ENCODE data around the gene ERP44.

The ERP44 gene

GRCh38 chr9:100058699-100059579, 39.9 kb downstream of the ERP44 start:
- H3K27ac ChIP-seq (ENCODE audit: low read depth, low read length), result no peak overlapping the region
- no peaks in the 10 kb centered on the region for H3K9me3 ChIP-seq (ENCODE audit: control insufficient read depth in 5 of 5, low read length in 5 of 5)
- H3K4me3 ChIP-seq (ENCODE audit: low read depth in 1 of 5, low read length in 5 of 5), result no peak overlapping the region
- peaks cover 0 to 7% (median 4%) of the 10 kb centered on the region in 5 donors for H3K4me1 ChIP-seq (ENCODE audit: control insufficient read depth in 5 of 5, insufficient read depth in 5 of 5, low read length in 5 of 5)
- no peak overlapping the region for H3K9ac ChIP-seq (ENCODE audit: low read length in 5 of 5)
- no peaks in the 10 kb centered on the region for H3K27me3 ChIP-seq (ENCODE audit: control insufficient read depth in 5 of 5, insufficient read depth in 4 of 5, low read length in 5 of 5)
- H3K36me3 ChIP-seq (ENCODE audit: control insufficient read depth in 5 of 5, insufficient read depth in 5 of 5, low read length in 5 of 5), result peaks cover 3 to 14% (median 10%) of the 10 kb centered on the region in 5 donors

GRCh38 chr9:100057624-100058023, 41.2 kb downstream of the ERP44 start:
- Histone ChIP-seq H3K4me3 (ENCODE audit: low read depth in 1 of 5, low read length in 5 of 5) (no peak overlapping the region), H3K27me3 (ENCODE audit: control insufficient read depth in 5 of 5, insufficient read depth in 4 of 5, low read length in 5 of 5) (no peaks in the 10 kb centered on the region), H3K9ac (ENCODE audit: low read length in 5 of 5) (no peak overlapping the region), H3K36me3 (ENCODE audit: control insufficient read depth in 5 of 5, insufficient read depth in 5 of 5, low read length in 5 of 5) (peaks cover 3 to 21% (median 10%) of the 10 kb centered on the region in 5 donors), H3K9me3 (ENCODE audit: control insufficient read depth in 5 of 5, low read length in 5 of 5) (no peaks in the 10 kb centered on the region), H3K4me1 (ENCODE audit: control insufficient read depth in 5 of 5, insufficient read depth in 5 of 5, low read length in 5 of 5) (no peaks in the 10 kb centered on the region), H3K27ac (ENCODE audit: low read depth, low read length) (no peak overlapping the region)

GRCh38 chr9:100056561-100056960, 42.2 kb downstream of the ERP44 start:
- no peaks in the 10 kb centered on the region for H3K9me3 ChIP-seq (ENCODE audit: control insufficient read depth in 5 of 5, low read length in 5 of 5)
- H3K4me3 ChIP-seq (ENCODE audit: low read depth in 1 of 5, low read length in 5 of 5), result no peak overlapping the region
- H3K4me1 ChIP-seq (ENCODE audit: control insufficient read depth in 5 of 5, insufficient read depth in 5 of 5, low read length in 5 of 5), result no peaks in the 10 kb centered on the region
- H3K36me3 ChIP-seq (ENCODE audit: control insufficient read depth in 5 of 5, insufficient read depth in 5 of 5, low read length in 5 of 5), result peaks cover 5 to 30% (median 13%) of the 10 kb centered on the region in 5 donors
- H3K27me3 ChIP-seq (ENCODE audit: control insufficient read depth in 5 of 5, insufficient read depth in 4 of 5, low read length in 5 of 5), result no peaks in the 10 kb centered on the region
- H3K27ac ChIP-seq (ENCODE audit: low read depth, low read length), result no peak overlapping the region
- H3K9ac ChIP-seq (ENCODE audit: low read length in 5 of 5), result no peak overlapping the region

- Histone ChIP-seq H3K4me3 (ENCODE audit: low read depth in 1 of 5, low read length in 5 of 5) (no peak overlapping the region), H3K9me3 (ENCODE audit: control insufficient read depth in 5 of 5, low read length in 5 of 5) (no peaks in the 10 kb centered on the region), H3K4me1 (ENCODE audit: control insufficient read depth in 5 of 5, insufficient read depth in 5 of 5, low read length in 5 of 5) (no peaks in the 10 kb centered on the region), H3K27ac (ENCODE audit: low read depth, low read length) (no peak overlapping the region), H3K36me3 (ENCODE audit: control insufficient read depth in 5 of 5, insufficient read depth in 5 of 5, low read length in 5 of 5) (peaks cover 10 to 35% (median 12%) of the 10 kb centered on the region in 5 donors), H3K9ac (ENCODE audit: low read length in 5 of 5) (no peak overlapping the region), H3K27me3 (ENCODE audit: control insufficient read depth in 5 of 5, insufficient read depth in 4 of 5, low read length in 5 of 5) (no peaks in the 10 kb centered on the region)
Measured at GRCh38 chr9:100052375-100052774, 46.4 kb downstream of the ERP44 start.

GRCh38 chr9:100049551-100049950, 49.2 kb downstream of the ERP44 start:
- no peak overlapping the region for H3K4me3 ChIP-seq (ENCODE audit: low read depth in 1 of 5, low read length in 5 of 5)
- H3K27ac ChIP-seq (ENCODE audit: low read depth, low read length), result no peak overlapping the region
- H3K4me1 ChIP-seq (ENCODE audit: control insufficient read depth in 5 of 5, insufficient read depth in 5 of 5, low read length in 5 of 5), result no peaks in the 10 kb centered on the region
- H3K9ac ChIP-seq (ENCODE audit: low read length in 5 of 5), result no peak overlapping the region
- no peaks in the 10 kb centered on the region for H3K9me3 ChIP-seq (ENCODE audit: control insufficient read depth in 5 of 5, low read length in 5 of 5)
- H3K36me3 ChIP-seq (ENCODE audit: control insufficient read depth in 5 of 5, insufficient read depth in 5 of 5, low read length in 5 of 5), result peaks cover 11 to 29% (median 13%) of the 10 kb centered on the region in 5 donors
- H3K27me3 ChIP-seq (ENCODE audit: control insufficient read depth in 5 of 5, insufficient read depth in 4 of 5, low read length in 5 of 5), result no peaks in the 10 kb centered on the region

- H3K27ac ChIP-seq (ENCODE audit: low read depth, low read length), result no peak overlapping the region
- H3K9me3 ChIP-seq (ENCODE audit: control insufficient read depth in 5 of 5, low read length in 5 of 5), result peaks cover 0 to 9% (median 0%) of the 10 kb centered on the region in 5 donors
- H3K4me3 ChIP-seq (ENCODE audit: low read depth in 1 of 5, low read length in 5 of 5), result no peak overlapping the region
- H3K27me3 ChIP-seq (ENCODE audit: control insufficient read depth in 5 of 5, insufficient read depth in 4 of 5, low read length in 5 of 5), result no peaks in the 10 kb centered on the region
- H3K36me3 ChIP-seq (ENCODE audit: control insufficient read depth in 5 of 5, insufficient read depth in 5 of 5, low read length in 5 of 5), result peaks cover 2 to 8% (median 6%) of the 10 kb centered on the region in 5 donors
- no peak overlapping the region for H3K9ac ChIP-seq (ENCODE audit: low read length in 5 of 5)
- peaks cover 0 to 3% (median 0%) of the 10 kb centered on the region in 5 donors for H3K4me1 ChIP-seq (ENCODE audit: control insufficient read depth in 5 of 5, insufficient read depth in 5 of 5, low read length in 5 of 5)
Measured at GRCh38 chr9:100038472-100038871, 60.3 kb downstream of the ERP44 start.

GRCh38 chr9:100033877-100034551, 64.8 kb downstream of the ERP44 start:
- H3K4me1 ChIP-seq (ENCODE audit: control insufficient read depth in 5 of 5, insufficient read depth in 5 of 5, low read length in 5 of 5), result peaks cover 0 to 3% (median 0%) of the 10 kb centered on the region in 5 donors
- H3K9me3 ChIP-seq (ENCODE audit: control insufficient read depth in 5 of 5, low read length in 5 of 5), result peaks cover 0 to 9% (median 0%) of the 10 kb centered on the region in 5 donors
- peaks cover 2 to 8% (median 7%) of the 10 kb centered on the region in 5 donors for H3K36me3 ChIP-seq (ENCODE audit: control insufficient read depth in 5 of 5, insufficient read depth in 5 of 5, low read length in 5 of 5)
- no peak overlapping the region for H3K4me3 ChIP-seq (ENCODE audit: low read depth in 1 of 5, low read length in 5 of 5)
- H3K9ac ChIP-seq (ENCODE audit: low read length in 5 of 5), result no peak overlapping the region
- no peaks in the 10 kb centered on the region for H3K27me3 ChIP-seq (ENCODE audit: control insufficient read depth in 5 of 5, insufficient read depth in 4 of 5, low read length in 5 of 5)
- H3K27ac ChIP-seq (ENCODE audit: low read depth, low read length), result no peak overlapping the region

GRCh38 chr9:100030548-100030947, 68.3 kb downstream of the ERP44 start:
- Histone ChIP-seq H3K9ac (ENCODE audit: low read length in 5 of 5) (no peak overlapping the region), H3K27me3 (ENCODE audit: control insufficient read depth in 5 of 5, insufficient read depth in 4 of 5, low read length in 5 of 5) (no peaks in the 10 kb centered on the region), H3K27ac (ENCODE audit: low read depth, low read length) (no peak overlapping the region), H3K9me3 (ENCODE audit: control insufficient read depth in 5 of 5, low read length in 5 of 5) (no peaks in the 10 kb centered on the region), H3K4me3 (ENCODE audit: low read depth in 1 of 5, low read length in 5 of 5) (no peak overlapping the region), H3K36me3 (ENCODE audit: control insufficient read depth in 5 of 5, insufficient read depth in 5 of 5, low read length in 5 of 5) (peaks cover 0 to 7% (median 0%) of the 10 kb centered on the region in 5 donors), H3K4me1 (ENCODE audit: control insufficient read depth in 5 of 5, insufficient read depth in 5 of 5, low read length in 5 of 5) (peaks cover 0 to 3% (median 0%) of the 10 kb centered on the region in 5 donors)

- Histone ChIP-seq H3K4me1 (ENCODE audit: control insufficient read depth in 5 of 5, insufficient read depth in 5 of 5, low read length in 5 of 5) (peaks cover 0 to 2% (median 0%) of the 10 kb centered on the region in 5 donors), H3K4me3 (ENCODE audit: low read depth in 1 of 5, low read length in 5 of 5) (no peak overlapping the region), H3K9me3 (ENCODE audit: control insufficient read depth in 5 of 5, low read length in 5 of 5) (no peaks in the 10 kb centered on the region), H3K36me3 (ENCODE audit: control insufficient read depth in 5 of 5, insufficient read depth in 5 of 5, low read length in 5 of 5) (peaks cover 0 to 7% (median 0%) of the 10 kb centered on the region in 5 donors), H3K27me3 (ENCODE audit: control insufficient read depth in 5 of 5, insufficient read depth in 4 of 5, low read length in 5 of 5) (no peaks in the 10 kb centered on the region), H3K27ac (ENCODE audit: low read depth, low read length) (no peak overlapping the region), H3K9ac (ENCODE audit: low read length in 5 of 5) (no peak overlapping the region)
Measured at GRCh38 chr9:100029251-100029650, 69.5 kb downstream of the ERP44 start.

- H3K4me3 ChIP-seq (ENCODE audit: low read depth in 1 of 5, low read length in 5 of 5), result no peak overlapping the region
- no peaks in the 10 kb centered on the region for H3K27me3 ChIP-seq (ENCODE audit: control insufficient read depth in 5 of 5, insufficient read depth in 4 of 5, low read length in 5 of 5)
- no peaks in the 10 kb centered on the region for H3K9me3 ChIP-seq (ENCODE audit: control insufficient read depth in 5 of 5, low read length in 5 of 5)
- H3K9ac ChIP-seq (ENCODE audit: low read length in 5 of 5), result no peak overlapping the region
- H3K27ac ChIP-seq (ENCODE audit: low read depth, low read length), result no peak overlapping the region
- H3K4me1 ChIP-seq (ENCODE audit: control insufficient read depth in 5 of 5, insufficient read depth in 5 of 5, low read length in 5 of 5), result no peaks in the 10 kb centered on the region
- peaks cover 0 to 5% (median 0%) of the 10 kb centered on the region in 5 donors for H3K36me3 ChIP-seq (ENCODE audit: control insufficient read depth in 5 of 5, insufficient read depth in 5 of 5, low read length in 5 of 5)
Measured at GRCh38 chr9:100028201-100028784, 70.5 kb downstream of the ERP44 start.

All from subcutaneous abdominal adipose tissue (tissue), 5 donors.